Measurements from ENCODE around the gene FREM1.

Gene FREM1

DNA sequence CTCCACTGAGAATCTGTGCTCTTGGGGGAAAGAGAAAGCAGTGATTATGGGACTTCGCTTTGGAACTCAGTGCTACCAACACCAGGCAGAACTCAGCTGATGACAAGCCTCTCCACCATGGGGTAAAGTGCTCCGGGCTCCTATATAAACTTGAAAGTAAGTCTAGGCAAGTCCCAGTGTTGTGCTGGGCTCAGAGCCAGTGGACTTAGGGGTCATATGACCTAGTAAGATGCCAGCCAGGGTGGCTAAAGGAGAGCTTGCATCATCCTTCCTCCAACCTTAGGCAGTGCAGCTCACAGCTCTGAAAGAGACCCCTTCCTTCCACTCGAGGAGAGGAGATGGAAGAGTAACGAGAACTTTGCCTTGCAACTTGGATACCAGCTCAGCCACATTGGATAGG lies 35.1 kb upstream of the FREM1 start:
- Histone ChIP-seq H3K27ac (ENCODE audit: poor library complexity, severe bottlenecking) (no peak overlapping the region), H3K27me3 (ENCODE audit: insufficient read depth, poor library complexity, severe bottlenecking) (no peaks in the 10 kb centered on the region), H3K4me3 (ENCODE audit: severe bottlenecking) (no peak overlapping the region), H3K36me3 (ENCODE audit: low read depth) (no peaks in the 10 kb centered on the region), H3K9me3 (ENCODE audit: severe bottlenecking) (no peaks in the 10 kb centered on the region), H3K4me1 (ENCODE audit: insufficient read depth, poor library complexity, severe bottlenecking) (no peaks in the 10 kb centered on the region)
- TF ChIP-seq CTCF (IDR thresholded peaks at IDR 0.05; ENCODE audit: poor library complexity, severe bottlenecking): no peak
- ATAC-seq (ENCODE audit: low read depth) (no peak), DNase-seq (ENCODE audit: low spot score) (no peak)

DNA sequence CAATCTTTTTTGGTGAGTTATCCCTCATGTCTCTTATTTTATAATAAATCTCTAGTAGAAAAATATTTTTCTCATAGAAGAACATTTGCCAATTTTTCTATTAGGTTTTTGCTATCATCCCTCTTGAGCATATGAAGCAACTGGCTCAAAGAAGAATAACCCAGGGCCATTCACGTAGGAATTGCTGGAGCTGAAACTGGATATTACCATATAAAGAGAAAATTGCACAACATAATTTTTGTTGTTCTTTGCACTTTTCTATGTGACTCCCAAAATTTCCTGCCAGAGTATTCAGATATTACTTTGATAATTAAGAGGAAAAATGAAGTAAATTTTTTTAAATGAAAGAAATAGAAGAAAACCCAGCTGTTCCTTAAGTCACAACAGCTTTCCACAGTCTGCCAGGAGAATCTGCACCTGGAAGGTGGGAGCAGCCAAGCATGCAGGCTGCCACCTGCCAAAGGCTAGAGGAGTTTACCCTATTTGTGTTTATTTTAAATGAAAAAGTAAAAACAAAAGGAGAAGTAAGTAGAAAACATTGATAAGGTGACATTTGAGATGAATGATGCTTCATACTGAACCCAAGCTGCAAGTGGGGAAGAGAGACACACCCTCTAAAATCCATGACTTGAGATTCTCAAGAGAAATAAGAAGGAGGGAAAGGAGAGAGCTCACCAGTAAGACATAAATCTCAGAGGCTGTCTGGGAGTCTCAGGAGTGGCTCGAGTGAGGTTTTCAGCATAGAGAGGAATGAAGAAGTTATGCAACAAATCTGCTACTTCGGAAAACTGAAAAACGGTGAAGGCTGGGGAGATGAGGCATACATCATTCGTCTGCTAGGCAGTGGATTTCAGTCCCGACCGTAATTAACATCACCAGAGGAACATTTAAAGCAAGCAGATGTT lies 31.5 kb upstream of the FREM1 start:
- no peak overlapping the region for H3K4me3 ChIP-seq (ENCODE audit: severe bottlenecking)
- TF ChIP-seq CTCF (IDR thresholded peaks at IDR 0.05; ENCODE audit: poor library complexity, severe bottlenecking): no peak

GRCh38 chr9:14939378-14939777 lies 29.1 kb upstream of the FREM1 start:
- Histone ChIP-seq H3K36me3 (ENCODE audit: low read depth) (no peaks in the 10 kb centered on the region), H3K9me3 (ENCODE audit: severe bottlenecking) (no peaks in the 10 kb centered on the region), H3K27me3 (ENCODE audit: insufficient read depth, poor library complexity, severe bottlenecking) (no peaks in the 10 kb centered on the region), H3K4me3 (ENCODE audit: severe bottlenecking) (no peak overlapping the region), H3K27ac (ENCODE audit: poor library complexity, severe bottlenecking) (no peak overlapping the region), H3K4me1 (ENCODE audit: insufficient read depth, poor library complexity, severe bottlenecking) (no peaks in the 10 kb centered on the region)
- ATAC-seq (ENCODE audit: low read depth) (no peak), DNase-seq (ENCODE audit: low spot score) (no peak)
- TF ChIP-seq CTCF (IDR thresholded peaks at IDR 0.05; ENCODE audit: poor library complexity, severe bottlenecking): no peak

More for the DNA sequence above, 31.5 kb upstream of the FREM1 start:
- Histone ChIP-seq H3K4me1 (ENCODE audit: insufficient read depth, poor library complexity, severe bottlenecking) (no peaks in the 10 kb centered on the region), H3K9me3 (ENCODE audit: severe bottlenecking) (no peaks in the 10 kb centered on the region), H3K27me3 (ENCODE audit: insufficient read depth, poor library complexity, severe bottlenecking) (no peaks in the 10 kb centered on the region), H3K27ac (ENCODE audit: poor library complexity, severe bottlenecking) (no peak overlapping the region), H3K36me3 (ENCODE audit: low read depth) (no peaks in the 10 kb centered on the region)
- ATAC-seq (ENCODE audit: low read depth) (no peak), DNase-seq (ENCODE audit: low spot score) (no peak)

DNA sequence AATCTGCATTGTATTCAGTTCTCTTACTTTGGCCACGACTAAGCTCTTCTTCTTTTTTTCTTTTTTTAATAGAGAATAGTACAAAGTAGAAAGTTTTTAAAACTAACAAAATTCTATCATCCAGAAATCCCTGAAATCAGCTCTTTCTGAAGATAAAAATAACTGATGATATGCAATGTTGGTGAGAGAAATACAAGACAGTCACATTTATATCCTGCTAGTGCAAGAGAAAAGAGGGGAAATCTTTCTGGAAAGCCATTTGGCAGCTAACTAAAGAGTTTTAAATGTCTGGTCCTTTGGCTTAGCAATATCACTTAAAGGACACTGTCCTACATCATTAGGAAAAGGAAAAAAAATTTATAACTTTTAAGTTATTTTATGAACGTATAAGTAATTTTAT lies 27.0 kb upstream of the FREM1 start:
- no peak for DNase-seq (ENCODE audit: low spot score)
- no peak for TF ChIP-seq CTCF (IDR thresholded peaks at IDR 0.05; ENCODE audit: poor library complexity, severe bottlenecking)
- Histone ChIP-seq H3K27me3 (ENCODE audit: insufficient read depth, poor library complexity, severe bottlenecking) (no peaks in the 10 kb centered on the region), H3K9me3 (ENCODE audit: severe bottlenecking) (no peaks in the 10 kb centered on the region), H3K4me1 (ENCODE audit: insufficient read depth, poor library complexity, severe bottlenecking) (no peaks in the 10 kb centered on the region), H3K36me3 (ENCODE audit: low read depth) (no peaks in the 10 kb centered on the region), H3K4me3 (ENCODE audit: severe bottlenecking) (no peak overlapping the region), H3K27ac (ENCODE audit: poor library complexity, severe bottlenecking) (no peak overlapping the region)
- no peak for ATAC-seq (ENCODE audit: low read depth)

DNA sequence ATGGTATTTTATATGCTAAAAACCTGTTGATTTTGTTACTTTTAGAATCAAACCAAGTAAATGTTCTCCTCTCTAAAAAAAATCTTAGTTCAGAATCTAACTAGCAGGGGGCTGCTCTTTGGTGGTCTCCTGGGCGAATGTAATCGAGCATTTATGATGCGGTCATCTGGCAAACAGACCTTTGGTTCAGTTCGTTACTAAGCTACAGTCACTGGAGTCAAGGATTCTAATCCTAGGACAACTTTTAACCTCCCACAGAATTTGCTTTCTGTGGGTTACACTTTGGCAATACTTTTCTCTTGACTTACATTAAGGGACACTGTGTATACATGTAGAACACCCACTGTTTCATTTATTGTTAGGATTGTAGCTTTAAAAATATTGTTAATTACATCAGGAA lies 26.3 kb upstream of the FREM1 start:
- H3K36me3 ChIP-seq (ENCODE audit: low read depth): no peaks in the 10 kb centered on the region
- no peak for TF ChIP-seq CTCF (IDR thresholded peaks at IDR 0.05; ENCODE audit: poor library complexity, severe bottlenecking)
- no peaks in the 10 kb centered on the region for H3K27me3 ChIP-seq (ENCODE audit: insufficient read depth, poor library complexity, severe bottlenecking)
- ATAC-seq (ENCODE audit: low read depth) (no peak), DNase-seq (ENCODE audit: low spot score) (no peak)
- no peak overlapping the region for H3K27ac ChIP-seq (ENCODE audit: poor library complexity, severe bottlenecking)
- no peaks in the 10 kb centered on the region for H3K4me1 ChIP-seq (ENCODE audit: insufficient read depth, poor library complexity, severe bottlenecking)
- no peaks in the 10 kb centered on the region for H3K9me3 ChIP-seq (ENCODE audit: severe bottlenecking)
- no peak overlapping the region for H3K4me3 ChIP-seq (ENCODE audit: severe bottlenecking)

Data from RWPE2 (cell line).